Stomach (tissue), 4 donors: ENCODE results near the gene JAKMIP2.

ENCODE experiments used
- CTCF ChIP-seq, 7 experiments: fragments of 450-650 bp in 4 of 7; fragments of 200-600 bp in 3 of 7; sonication (generic) in 3 of 7; IDR thresholded peaks; one replicate each; pipeline ENCODE4 v1.5.1; 2016 to 2019; ENCODE audit warnings: antibody characterized with exemption in 7 of 7, control low read depth in 2 of 7, mild to moderate bottlenecking in 1 of 7
- POLR2A ChIP-seq, 4 donors: fragments of 450-650 bp; IDR thresholded peaks; one replicate each; pipeline ENCODE4 v1.6.1; 2016; ENCODE audit warnings: antibody characterized with exemption in 4 of 4, control low read depth in 2 of 4, mild to moderate bottlenecking in 1 of 4, moderate library complexity in 1 of 4

GRCh38 chr5:147573211-147573610 is 209.3 kb downstream of the JAKMIP2 start:
- no peak for TF ChIP-seq CTCF (IDR thresholded peaks at IDR 0.05)
- no peak for TF ChIP-seq POLR2A (IDR thresholded peaks at IDR 0.05)
